ENCODE data around the gene CCDC54. TPM values are rescaled to one million over a fixed set of nuclear protein-coding genes. Genes with fewer than 3 reads are reported as not detected.

Gene CCDC54
- total RNA-seq, 1 donor from 2014 or later = not detected

- Histone ChIP-seq H3K27ac (ENCODE audit: low read depth, low read length) (no peak overlapping the region), H3K27me3 (ENCODE audit: insufficient read depth, low read length) (no peaks in the 10 kb centered on the region), H3K9me3 (ENCODE audit: insufficient read depth, low read depth, low read length) (no peaks in the 10 kb centered on the region), H4K20me1 (ENCODE audit: insufficient read depth, low read length) (no peaks in the 10 kb centered on the region), H3K9ac (ENCODE audit: low read length) (no peak overlapping the region), H3K36me3 (ENCODE audit: insufficient read depth, low read length) (no peaks in the 10 kb centered on the region), H2AFZ (ENCODE audit: low read depth, low read length) (no peak overlapping the region), H3K79me2 (ENCODE audit: insufficient read depth, low read length) (no peaks in the 10 kb centered on the region), H3K4me2 (ENCODE audit: low read length) (no peak overlapping the region), H3K4me1 (ENCODE audit: insufficient read depth, low read length) (peaks cover 17% of the 10 kb centered on the region), H3K4me3 (ENCODE audit: insufficient read depth, low read depth, low read length) (no peak overlapping the region)
- Mint-ChIP-seq H3K4me1 (ENCODE audit: low read depth, unreplicated experiment) (peaks cover 11% of the 10 kb centered on the region), H3K36me3 (ENCODE audit: low read depth, unreplicated experiment) (no peaks in the 10 kb centered on the region), H3K9me3 (ENCODE audit: unreplicated experiment) (no peaks in the 10 kb centered on the region), H3K27ac (ENCODE audit: unreplicated experiment) (no peak overlapping the region), H3K4me3 (ENCODE audit: unreplicated experiment) (no peak overlapping the region), H3K27me3 (ENCODE audit: low read depth, unreplicated experiment) (no peaks in the 10 kb centered on the region)
- FAIRE-seq = peak; percentile 77
- TF ChIP-seq EZH2 (IDR thresholded peaks at IDR 0.05; ENCODE audit: insufficient read depth, low read length) (no peak), CTCF (IDR thresholded peaks at IDR 0.05; ENCODE audit: insufficient read depth, low read depth, low read length) (no peak)
- DNase-seq (ENCODE audit: low read depth) = no peak
These were observed 8.4 kb upstream of the CCDC54 start for GRCh38 chr3:107368654-107369398.

GRCh38 chr3:107369791-107370190 lies 7.4 kb upstream of the CCDC54 start:
- Histone ChIP-seq H4K20me1 (ENCODE audit: insufficient read depth, low read length) (no peaks in the 10 kb centered on the region), H3K9me3 (ENCODE audit: insufficient read depth, low read depth, low read length) (no peaks in the 10 kb centered on the region), H3K4me3 (ENCODE audit: insufficient read depth, low read depth, low read length) (no peak overlapping the region), H3K79me2 (ENCODE audit: insufficient read depth, low read length) (no peaks in the 10 kb centered on the region), H3K27ac (ENCODE audit: low read depth, low read length) (no peak overlapping the region), H3K4me1 (ENCODE audit: insufficient read depth, low read length) (peaks cover 17% of the 10 kb centered on the region), H2AFZ (ENCODE audit: low read depth, low read length) (no peak overlapping the region), H3K4me2 (ENCODE audit: low read length) (no peak overlapping the region), H3K27me3 (ENCODE audit: insufficient read depth, low read length) (no peaks in the 10 kb centered on the region), H3K9ac (ENCODE audit: low read length) (no peak overlapping the region), H3K36me3 (ENCODE audit: insufficient read depth, low read length) (no peaks in the 10 kb centered on the region)
- no peak for TF ChIP-seq CTCF (IDR thresholded peaks at IDR 0.05; ENCODE audit: insufficient read depth, low read depth, low read length)
- no peak for FAIRE-seq
- Mint-ChIP-seq H3K9me3 (ENCODE audit: unreplicated experiment) (no peaks in the 10 kb centered on the region), H3K36me3 (ENCODE audit: low read depth, unreplicated experiment) (no peaks in the 10 kb centered on the region), H3K4me1 (ENCODE audit: low read depth, unreplicated experiment) (peaks cover 11% of the 10 kb centered on the region), H3K27me3 (ENCODE audit: low read depth, unreplicated experiment) (no peaks in the 10 kb centered on the region), H3K4me3 (ENCODE audit: unreplicated experiment) (no peak overlapping the region), H3K27ac (ENCODE audit: unreplicated experiment) (no peak overlapping the region)
- no peak for DNase-seq (ENCODE audit: low read depth)

GRCh38 chr3:107370907-107371306 lies 6.3 kb upstream of the CCDC54 start:
- Histone ChIP-seq H3K9me3 (ENCODE audit: insufficient read depth, low read depth, low read length) (no peaks in the 10 kb centered on the region), H3K4me2 (ENCODE audit: low read length) (no peak overlapping the region), H4K20me1 (ENCODE audit: insufficient read depth, low read length) (no peaks in the 10 kb centered on the region), H3K79me2 (ENCODE audit: insufficient read depth, low read length) (no peaks in the 10 kb centered on the region), H3K4me3 (ENCODE audit: insufficient read depth, low read depth, low read length) (no peak overlapping the region), H3K9ac (ENCODE audit: low read length) (no peak overlapping the region), H3K4me1 (ENCODE audit: insufficient read depth, low read length) (peaks cover 17% of the 10 kb centered on the region), H3K27ac (ENCODE audit: low read depth, low read length) (no peak overlapping the region), H3K36me3 (ENCODE audit: insufficient read depth, low read length) (no peaks in the 10 kb centered on the region), H3K27me3 (ENCODE audit: insufficient read depth, low read length) (no peaks in the 10 kb centered on the region), H2AFZ (ENCODE audit: low read depth, low read length) (no peak overlapping the region)
- Mint-ChIP-seq H3K9me3 (ENCODE audit: unreplicated experiment) (no peaks in the 10 kb centered on the region), H3K4me1 (ENCODE audit: low read depth, unreplicated experiment) (peaks cover 14% of the 10 kb centered on the region), H3K27ac (ENCODE audit: unreplicated experiment) (no peak overlapping the region), H3K4me3 (ENCODE audit: unreplicated experiment) (no peak overlapping the region), H3K27me3 (ENCODE audit: low read depth, unreplicated experiment) (no peaks in the 10 kb centered on the region), H3K36me3 (ENCODE audit: low read depth, unreplicated experiment) (no peaks in the 10 kb centered on the region)
- FAIRE-seq = peak; percentile 58
- no peak for DNase-seq (ENCODE audit: low read depth)
- TF ChIP-seq CTCF (IDR thresholded peaks at IDR 0.05; ENCODE audit: insufficient read depth, low read depth, low read length) (no peak), EZH2 (IDR thresholded peaks at IDR 0.05; ENCODE audit: insufficient read depth, low read length) (no peak)

Data from astrocyte (in vitro differentiated cells and primary cell).